HepG2 (cell line): ENCODE results near the gene SPATA31D4.

Experiments used
- HBP1 ChIP-seq: IDR thresholded peaks from 2 replicates; pipeline ENCODE4 v1.6.1; 2016; ENCODE audit warnings: low read depth, control low read depth
- JUN ChIP-seq: sonication (generic); formaldehyde crosslinking; IDR thresholded peaks from 2 replicates; pipeline ENCODE4 v1.4.0; 2020; ENCODE audit warnings: mild to moderate bottlenecking, missing genetic modification reagents
- MXI1 ChIP-seq: IDR thresholded peaks from 3 replicates; pipeline ENCODE4 v1.6.1; 2012; ENCODE audit warnings: low read depth, low read length, inconsistent platforms, borderline replicate concordance
- NCOA2 ChIP-seq: sonication (generic); formaldehyde crosslinking; IDR thresholded peaks from 2 replicates; pipeline ENCODE4 v1.8.0; 2022; ENCODE audit warnings: inconsistent platforms
- POLR2A ChIP-seq, 2 experiments: IDR thresholded peaks; 2 replicates each; pipeline ENCODE4 v1.6.1; 2011; ENCODE audit warnings: low read depth in 2 of 2, low read length in 2 of 2, mild to moderate bottlenecking in 1 of 2, moderate library complexity in 1 of 2; ENCODE audit not compliant: insufficient read depth in 1 of 2
- POLR2AphosphoS5 ChIP-seq: IDR thresholded peaks from 2 replicates; pipeline ENCODE4 v1.6.1; 2012; ENCODE audit warnings: low read depth, low read length
- RELA ChIP-seq: sonication (generic); formaldehyde crosslinking; IDR thresholded peaks from 2 replicates; pipeline ENCODE4 v1.4.0; 2020; ENCODE audit warnings: missing genetic modification reagents
- RFX3 ChIP-seq: IDR thresholded peaks from 2 replicates; pipeline ENCODE4 v1.6.1; 2016; ENCODE audit warnings: missing biosample characterization, missing genetic modification reagents
- USF2 ChIP-seq, 2 experiments: sonication (generic) in 1 of 2; formaldehyde crosslinking in 1 of 2; IDR thresholded peaks; 2 replicates each; pipeline versions ENCODE4 v1.5.1 to v1.6.1; 2011 to 2020; ENCODE audit warnings: borderline replicate concordance in 1 of 2, low read depth in 1 of 2, low read length in 1 of 2, mild to moderate bottlenecking in 1 of 2, missing genetic modification reagents in 1 of 2, moderate library complexity in 1 of 2
- YY1 ChIP-seq: IDR thresholded peaks from 2 replicates; pipeline ENCODE4 v1.6.1; 2011; ENCODE audit warnings: low read length, low read depth, moderate library complexity, mild to moderate bottlenecking; ENCODE audit not compliant: insufficient read depth, insufficient replicate concordance
- ZSCAN29 ChIP-seq: sonication (generic); formaldehyde crosslinking; conservative IDR thresholded peaks from 2 replicates; pipeline ENCODE4 v1.4.0; 2020; ENCODE audit warnings: mild to moderate bottlenecking, missing genetic modification reagents

GRCh38 chr9:81898851-81899250 lies 29.4 kb upstream of the SPATA31D4 start:
- TF ChIP-seq HBP1 (CRISPR knock-in tag): no peak
- TF ChIP-seq POLR2A (IDR thresholded peaks at IDR 0.05; ENCODE audit: insufficient read depth in 1 of 2, low read depth in 2 of 2, low read length in 2 of 2): no peak
- no peak for TF ChIP-seq ZSCAN29 (CRISPR knock-in tag)
- no peak for TF ChIP-seq JUN (CRISPR knock-in tag)
- no peak for TF ChIP-seq RFX3 (CRISPR knock-in tag)
- no peak for TF ChIP-seq YY1
- no peak for TF ChIP-seq NCOA2 (CRISPR knock-in tag)
- no peak for TF ChIP-seq RELA (CRISPR knock-in tag)
- no peak for TF ChIP-seq POLR2AphosphoS5
- no peak for TF ChIP-seq USF2 (IDR thresholded peaks at IDR 0.05; ENCODE audit: low read depth, low read length)
- TF ChIP-seq USF2 (CRISPR knock-in tag; IDR thresholded peaks at IDR 0.05; ENCODE audit: borderline replicate concordance): no peak
- TF ChIP-seq MXI1: no peak
